Dedifferentiated amniotic fluid mesenchymal stem cell (primary cell): Measurements from ENCODE around the gene CDC45.

Source experiments
- DNase-seq: peaks from one replicate; pipeline ENCODE4 v3.0.0-alpha.2; 2016; ENCODE audit errors: extremely low spot score

The CDC45 gene

DNA sequence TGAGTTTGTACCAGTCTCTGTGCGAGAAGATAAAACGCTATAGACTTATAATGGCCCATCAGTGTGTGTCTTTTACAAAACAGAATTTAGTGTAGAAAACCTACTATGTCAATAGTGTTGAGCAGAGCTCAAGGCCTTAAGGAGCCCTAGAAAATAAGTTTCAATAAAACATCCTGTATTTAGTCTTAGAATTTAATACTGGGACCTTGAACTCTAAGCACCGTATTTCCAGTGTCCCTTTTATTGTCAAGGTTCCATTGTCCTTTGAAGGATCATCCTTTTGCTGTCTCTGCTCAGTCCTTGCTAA lies 16.6 kb downstream of the CDC45 start:
- no peak for DNase-seq

- DNase-seq, result peak; percentile 31
Observed at GRCh38 chr22:19497245-19497644, 17.5 kb downstream of the CDC45 start.

DNA sequence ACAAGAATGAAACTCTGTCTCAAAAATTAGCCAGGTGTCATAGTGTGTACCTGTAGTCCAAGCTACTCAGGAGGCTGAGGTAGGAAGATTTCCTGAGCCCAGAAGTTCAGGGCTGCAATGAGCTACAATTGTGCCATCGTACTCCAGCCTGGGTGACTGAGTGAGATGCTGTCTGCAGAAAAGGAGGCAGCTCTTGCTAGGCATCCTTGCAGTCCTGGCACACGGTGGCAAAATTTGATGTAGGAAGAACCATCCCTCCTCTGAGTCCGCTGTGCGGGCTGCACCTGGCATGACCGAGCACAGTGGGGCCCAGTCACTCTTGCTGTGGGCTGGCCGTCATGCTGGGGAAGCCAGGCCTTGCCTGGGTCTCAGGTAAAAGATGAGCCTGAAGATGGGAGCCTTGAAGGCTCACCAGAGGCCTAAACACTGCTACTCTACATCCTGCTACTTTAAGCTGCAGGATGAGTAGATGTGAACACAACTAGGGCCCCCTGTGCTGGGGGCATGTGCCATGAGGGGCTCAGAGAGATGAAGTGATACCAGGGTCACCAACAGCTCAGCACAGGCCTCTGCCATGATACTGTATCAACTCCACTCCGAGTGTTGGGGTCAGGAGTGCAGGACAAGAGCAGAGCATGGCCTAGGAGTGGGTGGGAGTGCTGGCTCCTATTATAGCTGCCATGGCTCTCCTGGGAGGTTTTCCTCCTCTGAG lies 18.6 kb downstream of the CDC45 start:
- no peak for DNase-seq

- no peak for DNase-seq
Observed at GRCh38 chr22:19498866-19499190, 19.1 kb downstream of the CDC45 start.

DNA sequence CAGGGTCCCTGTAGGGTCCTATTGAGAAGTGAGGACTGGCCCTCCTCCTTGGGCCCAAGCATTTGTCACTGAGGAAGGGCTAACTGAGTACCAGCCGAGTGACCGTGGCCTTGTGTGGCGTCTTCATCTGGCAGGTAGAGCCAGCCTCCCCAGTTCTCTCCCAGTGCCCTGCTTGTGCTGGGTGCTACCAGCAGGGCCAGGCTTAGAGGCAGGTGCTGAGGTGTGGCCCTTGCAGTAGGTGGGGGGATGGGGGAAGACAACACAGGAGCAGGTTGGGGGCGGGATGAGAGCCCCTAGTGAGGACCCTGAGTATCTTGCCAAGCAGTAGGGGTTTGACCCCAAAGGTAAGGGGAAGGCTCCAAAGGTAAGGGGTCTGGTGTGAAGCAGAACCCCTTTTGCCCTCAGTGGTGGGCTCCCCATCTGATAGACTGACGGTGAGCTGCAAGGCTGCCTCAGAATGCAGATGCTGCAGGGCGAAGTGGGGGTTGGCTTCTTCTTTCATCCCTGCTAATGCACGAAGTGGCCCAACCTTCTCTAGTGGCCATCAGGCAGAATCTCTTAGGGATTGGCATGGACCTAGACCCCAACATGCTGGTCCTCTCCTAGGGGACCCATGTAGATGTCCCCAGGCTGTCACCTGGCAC lies 19.6 kb downstream of the CDC45 start:
- DNase-seq, result no peak

DNA sequence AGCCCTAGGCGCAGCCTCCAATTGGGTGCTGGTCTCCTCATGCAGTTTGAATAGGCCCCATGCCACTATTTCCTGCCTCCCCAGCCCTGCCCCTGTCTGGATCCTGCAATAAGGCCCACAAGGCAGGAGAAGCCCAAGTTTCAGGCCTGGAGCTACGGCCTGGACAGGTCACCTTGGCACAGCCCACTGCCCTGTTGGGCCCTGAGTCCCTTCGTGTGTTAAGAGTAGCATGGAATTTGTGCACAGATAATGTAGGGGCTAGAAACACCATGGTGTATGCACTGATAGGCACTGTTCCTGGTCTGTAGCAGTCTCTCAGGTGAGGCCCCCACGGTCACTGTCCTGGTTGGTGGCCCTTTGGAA lies 20.1 kb downstream of the CDC45 start:
- no peak for DNase-seq

DNA sequence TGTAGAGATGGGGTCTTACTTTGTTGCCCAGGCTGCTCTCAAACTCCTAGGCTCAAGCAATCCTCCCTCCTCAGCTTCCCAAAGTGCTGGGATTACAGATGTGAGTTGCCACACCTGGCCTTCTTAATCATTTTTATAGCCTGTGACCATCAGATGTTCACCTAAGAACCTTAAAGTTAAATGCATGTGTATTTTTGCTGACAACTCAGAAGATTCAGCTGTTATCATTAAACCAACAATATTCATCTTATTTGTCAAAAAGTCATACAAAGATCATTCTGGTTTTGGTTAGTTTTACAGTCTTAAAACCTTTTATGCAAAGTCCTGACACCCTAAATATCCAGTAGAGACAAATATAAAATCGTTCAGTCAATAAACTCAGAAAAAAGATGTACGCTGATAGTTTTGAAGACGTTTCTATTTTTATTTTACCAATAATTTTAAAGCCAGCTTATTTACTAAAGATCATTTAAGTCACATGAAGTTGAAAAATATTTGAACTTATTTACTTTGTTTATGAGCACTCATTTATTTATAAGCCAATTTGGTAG lies 22.3 kb downstream of the CDC45 start:
- no peak for DNase-seq

GRCh38 chr22:19503367-19503766 lies 23.6 kb downstream of the CDC45 start:
- DNase-seq, result no peak

- no peak for DNase-seq
Observed at GRCh38 chr22:19503869-19504268, 24.1 kb downstream of the CDC45 start.

DNA sequence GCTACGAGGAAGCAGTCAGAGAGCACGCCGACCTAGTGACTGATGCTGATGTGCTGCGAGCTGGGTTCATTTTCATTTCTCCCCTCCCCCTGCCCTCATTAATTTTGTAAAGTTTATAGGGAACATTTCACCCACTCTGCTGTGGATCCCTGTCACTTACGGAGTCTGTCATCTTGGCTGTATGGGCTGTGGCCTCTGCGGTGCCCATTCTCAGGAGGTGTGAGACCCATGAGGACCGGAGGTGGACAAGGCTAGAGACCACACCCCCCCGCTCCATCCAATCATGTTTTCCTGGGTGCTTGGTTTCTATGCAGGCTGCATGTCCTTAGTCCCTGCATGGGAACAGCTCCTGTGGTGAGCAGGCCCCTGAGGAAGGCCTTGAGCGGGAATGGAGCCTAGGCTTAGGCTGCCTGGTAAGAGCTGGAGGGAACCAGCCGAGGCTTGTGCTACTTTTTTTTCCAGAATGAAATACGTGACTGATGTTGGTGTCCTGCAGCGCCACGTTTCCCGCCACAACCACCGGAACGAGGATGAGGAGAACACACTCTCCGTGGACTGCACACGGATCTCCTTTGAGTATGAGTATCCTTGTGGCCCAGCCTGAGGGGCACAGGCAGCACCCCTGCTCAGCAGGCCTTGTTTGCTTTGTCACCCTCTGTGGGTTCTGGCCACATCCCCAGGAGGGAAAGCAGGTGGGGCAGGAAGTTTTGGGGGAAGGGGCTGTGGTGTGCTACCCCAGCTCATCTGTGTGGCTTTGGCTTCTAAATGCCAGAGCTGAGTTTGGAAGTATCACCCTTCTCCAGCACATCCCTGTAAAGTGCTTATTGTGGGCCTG lies 25.4 kb downstream of the CDC45 start:
- no peak for DNase-seq

- no peak for DNase-seq
Observed at GRCh38 chr22:19505735-19506126, 26.0 kb downstream of the CDC45 start.

DNA sequence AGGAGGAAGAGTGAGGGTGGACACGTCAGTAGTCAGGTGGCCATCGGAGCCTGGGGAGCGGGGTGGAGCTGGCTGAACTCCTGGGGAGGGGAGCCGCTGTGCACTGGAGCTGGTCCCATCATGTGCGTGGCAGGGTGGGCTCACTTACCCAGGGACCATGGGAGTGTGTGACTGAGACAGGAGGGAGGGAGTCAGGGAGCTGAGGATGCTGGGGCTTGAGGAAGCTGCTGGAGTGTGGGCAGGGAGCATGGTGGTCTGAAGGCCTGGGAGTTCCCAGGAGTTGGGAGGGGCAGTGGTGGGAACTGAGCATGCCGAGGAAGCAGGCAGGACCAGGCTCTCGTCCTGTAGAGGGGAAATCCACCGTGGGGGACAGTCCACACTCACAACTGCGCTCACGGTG lies 26.5 kb downstream of the CDC45 start:
- DNase-seq, result no peak

GRCh38 chr22:19507534-19507861 lies 27.8 kb downstream of the CDC45 start:
- no peak for DNase-seq

DNA sequence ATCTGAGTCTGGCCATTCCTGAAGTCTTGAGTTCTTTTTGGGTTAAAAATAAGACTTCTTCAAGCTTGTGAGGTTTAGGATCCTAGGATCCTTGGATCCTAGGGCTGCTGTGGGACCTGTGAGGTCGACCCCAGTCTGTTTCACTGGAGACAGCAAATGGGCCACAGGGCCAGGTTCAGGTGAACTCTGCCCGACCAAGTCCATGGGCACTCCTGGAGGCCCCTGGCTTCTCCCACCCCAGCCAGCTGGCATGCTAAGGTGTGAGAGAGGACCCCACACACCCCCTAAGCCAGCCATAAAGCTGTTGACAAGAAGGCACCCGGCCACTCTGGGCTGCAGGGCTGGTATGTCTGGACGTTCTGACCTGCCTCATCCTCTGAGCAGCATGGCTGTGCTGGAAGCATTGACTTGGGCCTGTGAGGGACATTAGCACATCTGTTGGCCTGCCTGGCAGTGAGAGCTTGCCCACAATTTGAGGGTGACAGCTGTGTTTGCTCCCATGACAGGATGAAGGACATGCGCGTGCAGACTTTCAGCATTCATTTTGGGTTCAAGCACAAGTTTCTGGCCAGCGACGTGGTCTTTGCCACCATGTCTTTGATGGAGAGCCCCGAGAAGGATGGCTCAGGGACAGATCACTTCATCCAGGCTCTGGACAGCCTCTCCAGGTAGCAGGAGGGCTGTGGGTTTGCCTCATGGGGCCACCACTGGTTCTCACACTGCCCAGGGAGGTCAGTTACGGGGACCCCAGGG lies 28.5 kb downstream of the CDC45 start:
- no peak for DNase-seq

GRCh38 chr22:19509191-19509590 lies 29.5 kb downstream of the CDC45 start:
- no peak for DNase-seq

DNA sequence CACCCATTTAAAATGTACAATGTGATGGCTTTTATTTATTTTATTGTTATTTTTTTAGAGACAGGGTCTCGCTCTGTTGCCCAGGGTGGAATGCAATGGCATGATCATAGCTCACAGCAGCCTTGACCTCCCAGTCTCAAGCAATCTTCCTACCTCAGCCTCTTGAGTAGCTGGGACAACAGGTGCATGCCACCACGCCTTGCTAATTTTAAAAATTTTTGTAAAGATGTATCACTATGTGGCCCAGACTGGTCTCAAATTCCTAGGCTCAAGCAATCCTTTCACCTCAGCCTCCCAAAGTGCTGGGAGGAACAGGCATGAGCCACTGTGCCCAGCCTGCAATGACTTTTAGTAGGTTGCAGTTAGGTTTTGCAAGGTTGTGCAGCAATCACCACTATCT lies 30.2 kb downstream of the CDC45 start:
- no peak for DNase-seq

DNA sequence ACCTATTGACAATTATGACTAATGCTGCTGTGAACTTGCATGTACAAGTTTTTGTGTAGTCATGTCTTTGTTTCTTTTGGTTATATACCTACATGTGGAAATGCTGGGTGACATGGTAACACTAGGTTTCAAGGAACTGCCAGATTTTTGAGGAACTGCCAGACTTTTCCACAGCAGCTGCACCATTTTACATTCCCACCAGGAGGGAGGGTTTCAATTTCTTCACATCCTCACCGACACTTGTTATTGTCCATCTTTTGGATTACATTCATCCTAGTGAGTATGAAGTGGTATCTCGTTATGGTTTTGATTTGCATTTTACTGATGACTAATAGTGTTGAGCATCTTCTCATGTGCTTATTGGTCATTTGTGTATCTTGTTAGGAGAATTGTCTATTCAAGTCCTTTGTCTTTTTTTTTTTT lies 31.2 kb downstream of the CDC45 start:
- no peak for DNase-seq

DNA sequence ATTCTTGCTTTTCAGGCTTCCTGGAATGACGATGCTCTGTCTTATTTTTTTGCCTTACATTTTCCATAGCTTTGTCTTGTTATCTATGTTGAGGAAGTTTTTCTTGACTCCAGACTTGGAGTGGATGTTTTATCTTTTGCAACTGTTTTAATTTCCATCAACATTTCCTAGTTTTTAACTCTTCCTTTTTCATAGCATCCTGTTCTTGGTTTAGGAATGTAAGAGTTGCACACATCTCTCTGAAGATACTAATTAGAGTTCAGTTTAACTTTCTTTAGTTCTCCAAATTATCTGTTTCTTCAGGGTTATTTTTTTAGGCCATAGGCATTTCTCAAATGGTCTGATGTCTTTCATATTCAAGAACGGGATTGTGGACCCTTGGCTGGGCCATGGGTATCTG lies 34.1 kb downstream of the CDC45 start:
- no peak for DNase-seq

GRCh38 chr22:19514831-19515565 lies 35.3 kb downstream of the CDC45 start:
- no peak for DNase-seq

DNA sequence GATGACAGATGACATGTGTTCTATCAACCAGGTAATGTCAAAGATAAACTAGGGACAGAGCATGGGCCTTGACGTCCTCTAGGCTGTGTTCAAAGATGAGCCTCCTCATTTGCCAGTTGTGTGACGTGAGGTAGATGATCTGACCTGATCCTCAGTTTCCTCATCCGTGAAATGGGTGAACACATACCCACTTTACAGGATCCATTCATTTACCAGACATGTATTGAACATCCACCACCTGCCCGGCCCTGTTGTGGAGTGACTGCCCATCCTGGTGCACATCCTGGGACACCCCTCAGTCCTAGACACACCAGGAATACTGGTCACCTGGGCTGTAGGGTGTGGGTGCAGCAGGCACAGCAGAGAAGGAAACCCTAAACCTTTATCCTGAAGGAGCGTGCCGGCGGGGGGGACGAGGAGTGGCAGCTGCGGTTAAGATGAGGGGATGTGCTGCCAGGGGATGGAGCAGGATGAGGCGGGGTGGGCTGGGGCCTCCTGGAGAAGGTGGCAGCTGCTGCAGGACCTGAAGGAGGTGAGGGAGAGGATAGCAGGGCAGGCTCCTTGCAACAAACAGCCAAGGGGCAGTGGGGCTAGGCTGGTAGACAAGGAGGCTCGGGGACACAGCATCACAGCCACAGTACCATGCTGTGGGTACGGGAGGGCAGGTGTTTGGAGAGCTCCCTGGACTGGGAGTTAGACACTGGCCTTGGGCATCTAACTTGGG lies 36.1 kb downstream of the CDC45 start:
- DNase-seq, result no peak
